Stimulated activated CD4-positive, alpha-beta T cell treated with anti-CD3 and anti-CD28 coated beads, TNF-alpha, amount 100 ng/mL, for 1 hour (primary cell): ENCODE results near the gene MAG.
"Not testable (repeated sequence)": the region's sequence is repeated elsewhere in the genome, so short reads cannot be mapped to it uniquely, and the experiment has no call there.

ENCODE experiments used
- DNase-seq, 3 donors: peaks; one replicate each; pipeline ENCODE4 v3.0.0-alpha.2; 2020; ENCODE audit warnings: low read depth in 3 of 3, low spot score in 1 of 3

The MAG gene

GRCh38 chr19:35279985-35280821 is 11.8 kb upstream of the MAG start:
- DNase-seq, result no peak

- no peak for DNase-seq
These were observed 10.7 kb upstream of the MAG start for GRCh38 chr19:35281303-35281702.

- DNase-seq, result no peak
These were observed 7.5 kb upstream of the MAG start for GRCh38 chr19:35284153-35285094.

DNA sequence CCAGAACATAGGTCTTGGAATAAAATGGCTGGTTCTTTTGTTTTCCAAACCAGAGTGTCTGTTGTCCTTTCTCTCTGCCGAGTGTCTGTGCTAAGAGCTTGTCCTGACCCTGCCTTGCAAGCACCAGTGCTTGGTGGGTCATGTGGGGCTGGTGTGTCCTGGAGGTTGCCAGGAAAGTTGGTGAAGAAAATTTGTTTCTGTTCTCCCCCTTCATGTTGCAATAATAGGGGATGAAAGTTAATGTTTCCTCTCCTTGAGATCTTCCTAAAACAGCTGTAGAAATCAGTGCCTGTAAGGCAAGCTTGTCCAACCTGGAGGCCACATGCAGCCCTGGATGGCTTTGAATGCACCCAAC is 6.9 kb upstream of the MAG start:
- no peak for DNase-seq

- not testable (repeated sequence) for DNase-seq
These were observed 6.5 kb upstream of the MAG start for GRCh38 chr19:35285465-35285864.

GRCh38 chr19:35286101-35286500 is 5.9 kb upstream of the MAG start:
- DNase-seq, result not testable (repeated sequence)

- no peak for DNase-seq
These were observed 4.2 kb upstream of the MAG start for GRCh38 chr19:35287713-35288112.

- DNase-seq, result no peak
These were observed 3.6 kb upstream of the MAG start for GRCh38 chr19:35288331-35288730.

GRCh38 chr19:35288906-35289305 is 3.1 kb upstream of the MAG start:
- no peak for DNase-seq

- no peak for DNase-seq
These were observed 1.4 kb upstream of the MAG start for GRCh38 chr19:35290381-35291127.

- DNase-seq, result no peak
These were observed 702 bp upstream of the MAG start for GRCh38 chr19:35291259-35291658.

- DNase-seq, result no peak
These were observed 731 bp downstream of the MAG start for GRCh38 chr19:35292421-35293362.

DNA sequence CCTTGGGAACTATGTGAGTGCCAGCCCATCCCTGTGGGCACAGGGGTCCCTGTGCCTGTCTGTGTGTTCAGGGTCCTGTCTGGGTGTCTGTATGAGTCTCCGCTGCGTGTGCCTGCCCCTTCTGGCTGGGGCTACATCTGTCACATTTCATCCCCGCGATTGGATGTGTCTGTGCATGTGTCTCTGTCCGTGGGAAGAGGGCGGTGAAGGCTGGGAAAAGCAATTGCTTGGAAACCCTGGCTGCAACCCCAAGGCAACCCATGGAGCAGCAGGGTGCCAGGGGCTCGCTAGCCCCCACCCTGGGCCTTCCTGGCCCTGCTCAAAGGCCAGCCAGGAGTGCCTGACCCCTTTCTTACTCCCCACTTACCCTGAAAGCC is 1.4 kb downstream of the MAG start:
- DNase-seq, result no peak

DNA sequence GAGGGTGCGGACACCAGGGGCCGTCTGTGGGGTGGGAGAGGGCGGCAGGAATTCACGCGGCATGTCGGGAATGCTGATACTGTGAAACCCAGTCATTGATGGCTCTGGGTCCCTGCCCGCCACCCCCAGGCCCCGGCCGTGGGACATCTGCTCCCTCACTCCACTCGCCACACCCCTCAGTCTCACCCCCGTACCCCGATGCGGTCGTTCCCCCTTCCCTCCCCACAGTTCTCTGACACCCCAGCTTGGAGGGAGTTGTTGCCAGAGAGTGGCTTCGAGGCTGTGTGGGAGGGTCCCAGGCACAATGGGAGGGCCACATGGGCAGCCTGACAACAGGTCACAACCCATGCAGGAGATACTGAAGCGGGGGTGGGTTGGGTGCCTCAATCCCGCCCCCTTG is 1.8 kb downstream of the MAG start:
- DNase-seq, result no peak

GRCh38 chr19:35294328-35294727 is 2.4 kb downstream of the MAG start:
- DNase-seq, result no peak

- DNase-seq, result no peak
These were observed 3.2 kb downstream of the MAG start for GRCh38 chr19:35294859-35295791.

GRCh38 chr19:35295792-35296462 is 4.0 kb downstream of the MAG start:
- DNase-seq, result peak in 1 of 3 donors; percentile 13

DNA sequence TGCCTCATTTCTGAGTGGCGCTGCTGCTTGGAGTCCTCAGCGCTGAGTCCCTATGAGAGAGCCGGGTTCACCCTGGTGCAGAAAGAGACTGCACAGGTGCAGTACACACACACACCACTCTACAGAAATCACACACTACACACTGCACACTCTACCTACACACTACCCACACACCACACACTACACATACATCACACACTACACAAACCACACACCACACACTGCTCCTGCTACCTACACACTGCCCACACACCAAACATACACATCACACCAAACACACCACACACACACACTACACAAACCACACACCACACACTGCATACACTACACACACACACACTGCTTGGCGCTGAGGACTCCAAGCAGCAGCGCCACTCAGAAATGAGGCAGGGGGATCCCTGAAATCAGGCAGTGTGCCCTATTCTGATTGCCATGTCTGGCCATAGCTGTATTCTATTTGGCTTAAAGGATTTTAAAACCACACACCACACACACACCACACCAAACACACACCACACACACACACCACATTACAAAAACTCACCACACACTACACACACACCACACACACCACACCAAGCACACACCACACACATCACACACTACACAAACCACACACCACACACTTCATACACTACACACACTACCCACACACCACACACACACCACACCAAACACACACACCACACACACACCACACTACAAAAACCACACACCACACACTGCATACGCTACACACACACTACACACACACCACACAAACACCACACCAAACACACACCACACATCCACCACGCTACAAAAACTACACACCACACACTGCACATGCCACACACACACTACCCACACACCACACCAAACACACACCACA is 4.9 kb downstream of the MAG start:
- DNase-seq, result no peak
